Dedifferentiated amniotic fluid mesenchymal stem cell (primary cell): ENCODE measurements around the gene NECTIN2.
"Not testable (repeated sequence)": the region's sequence is repeated elsewhere in the genome, so short reads cannot be mapped to it uniquely, and the experiment has no call there.

Source experiments
- DNase-seq: peaks from one replicate; pipeline ENCODE4 v3.0.0-alpha.2; 2016; ENCODE audit errors: extremely low spot score

The NECTIN2 gene

GRCh38 chr19:44851427-44851826 is 5.3 kb downstream of the NECTIN2 start:
- no peak for DNase-seq

- DNase-seq = no peak
Observed at GRCh38 chr19:44855606-44856005, 9.5 kb downstream of the NECTIN2 start.

- no peak for DNase-seq
Observed at GRCh38 chr19:44856421-44857083, 10.5 kb downstream of the NECTIN2 start.

- no peak for DNase-seq
Observed at GRCh38 chr19:44857837-44858236, 11.7 kb downstream of the NECTIN2 start.

GRCh38 chr19:44861576-44861975 is 15.5 kb downstream of the NECTIN2 start:
- DNase-seq = not testable (repeated sequence)

GRCh38 chr19:44863990-44864389 is 17.9 kb downstream of the NECTIN2 start:
- no peak for DNase-seq

GRCh38 chr19:44865196-44865767 is 19.2 kb downstream of the NECTIN2 start:
- DNase-seq = no peak

- DNase-seq = no peak
Observed at GRCh38 chr19:44866664-44867063, 20.6 kb downstream of the NECTIN2 start.

GRCh38 chr19:44867578-44867977 is 21.5 kb downstream of the NECTIN2 start:
- no peak for DNase-seq

- no peak for DNase-seq
Observed at GRCh38 chr19:44869733-44870470, 23.8 kb downstream of the NECTIN2 start.

GRCh38 chr19:44871809-44872208 is 25.7 kb downstream of the NECTIN2 start:
- DNase-seq = no peak

GRCh38 chr19:44872661-44873060 is 26.6 kb downstream of the NECTIN2 start:
- no peak for DNase-seq

GRCh38 chr19:44874317-44874716 is 28.2 kb downstream of the NECTIN2 start:
- DNase-seq = no peak

- no peak for DNase-seq
Observed at GRCh38 chr19:44875666-44876451, 29.8 kb downstream of the NECTIN2 start.

GRCh38 chr19:44876930-44877535 is 30.9 kb downstream of the NECTIN2 start:
- DNase-seq = no peak

GRCh38 chr19:44878120-44878865 is 32.2 kb downstream of the NECTIN2 start:
- DNase-seq = no peak

GRCh38 chr19:44879309-44880065 is 33.4 kb downstream of the NECTIN2 start:
- no peak for DNase-seq

GRCh38 chr19:44882063-44882462 is 36.0 kb downstream of the NECTIN2 start:
- no peak for DNase-seq

GRCh38 chr19:44882619-44883397 is 36.7 kb downstream of the NECTIN2 start:
- not testable (repeated sequence) for DNase-seq

GRCh38 chr19:44883922-44884321 is 37.8 kb downstream of the NECTIN2 start:
- DNase-seq = no peak
